Measurements from ENCODE around the gene RHOT2.

- TF ChIP-seq GATA3 (IDR thresholded peaks at IDR 0.05; ENCODE audit: low read depth, low read length) (no peak), GATA2 (IDR thresholded peaks at IDR 0.05; ENCODE audit: low read depth, low read length) (no peak)
Observed at GRCh38 chr16:716200-716568, 48.3 kb downstream of the RHOT2 start.
